Nephron (organoid): ENCODE data around the gene ADGRD1.
A peak's percentile ranks its signal among the peaks of the same experiment; 100 is the strongest.

Experiments
- H3K27ac Mint-ChIP-seq, 3 experiments: 2 replicates each; pipeline ENCODE4 v1.8.0; 2020; ENCODE audit warnings: mixed read lengths in 3 of 3, mild to moderate bottlenecking in 2 of 3, moderate library complexity in 1 of 3
- H3K27me3 Mint-ChIP-seq: 2 replicates; pipeline ENCODE4 v1.8.0; 2021; ENCODE audit warnings: low read depth, mild to moderate bottlenecking, moderate library complexity, mixed read lengths
- H3K36me3 Mint-ChIP-seq: 2 replicates; pipeline ENCODE4 v1.8.0; 2020; ENCODE audit warnings: low read depth, mixed read lengths
- H3K4me1 Mint-ChIP-seq: 2 replicates; pipeline ENCODE4 v1.8.0; 2020; ENCODE audit warnings: mixed read lengths
- H3K4me3 Mint-ChIP-seq, 3 experiments: 2 replicates each; pipeline ENCODE4 v1.8.0; 2020; ENCODE audit warnings: mild to moderate bottlenecking in 3 of 3, mixed read lengths in 3 of 3, moderate library complexity in 2 of 3
- H3K9me3 Mint-ChIP-seq: 2 replicates; pipeline ENCODE4 v1.8.0; 2020; ENCODE audit warnings: mixed read lengths
- TF ChIP-seq, protein P1 (sequence below), 3 experiments: fragments of 200-600 bp; sonication (generic); IDR thresholded peaks; one replicate each; pipeline ENCODE4 v1.5.0; 2021; ENCODE audit warnings: antibody characterized with exemption in 3 of 3; ENCODE audit not compliant: unreplicated experiment in 3 of 3

ADGRD1 gene

GRCh38 chr12:131025939-131026702 is 72.4 kb downstream of the ADGRD1 start:
- Mint-ChIP-seq H3K36me3 (no peaks in the 10 kb centered on the region), H3K4me3 (no peak overlapping the region), H3K27ac (no peak overlapping the region), H3K27me3 (peaks cover 41% of the 10 kb centered on the region), H3K9me3 (no peaks in the 10 kb centered on the region), H3K4me1 (peaks cover 12% of the 10 kb centered on the region)
- TF ChIP-seq, protein P1, sequence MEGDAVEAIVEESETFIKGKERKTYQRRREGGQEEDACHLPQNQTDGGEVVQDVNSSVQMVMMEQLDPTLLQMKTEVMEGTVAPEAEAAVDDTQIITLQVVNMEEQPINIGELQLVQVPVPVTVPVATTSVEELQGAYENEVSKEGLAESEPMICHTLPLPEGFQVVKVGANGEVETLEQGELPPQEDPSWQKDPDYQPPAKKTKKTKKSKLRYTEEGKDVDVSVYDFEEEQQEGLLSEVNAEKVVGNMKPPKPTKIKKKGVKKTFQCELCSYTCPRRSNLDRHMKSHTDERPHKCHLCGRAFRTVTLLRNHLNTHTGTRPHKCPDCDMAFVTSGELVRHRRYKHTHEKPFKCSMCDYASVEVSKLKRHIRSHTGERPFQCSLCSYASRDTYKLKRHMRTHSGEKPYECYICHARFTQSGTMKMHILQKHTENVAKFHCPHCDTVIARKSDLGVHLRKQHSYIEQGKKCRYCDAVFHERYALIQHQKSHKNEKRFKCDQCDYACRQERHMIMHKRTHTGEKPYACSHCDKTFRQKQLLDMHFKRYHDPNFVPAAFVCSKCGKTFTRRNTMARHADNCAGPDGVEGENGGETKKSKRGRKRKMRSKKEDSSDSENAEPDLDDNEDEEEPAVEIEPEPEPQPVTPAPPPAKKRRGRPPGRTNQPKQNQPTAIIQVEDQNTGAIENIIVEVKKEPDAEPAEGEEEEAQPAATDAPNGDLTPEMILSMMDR (IDR thresholded peaks at IDR 0.05; ENCODE audit: unreplicated experiment in 3 of 3) = no peak

DNA sequence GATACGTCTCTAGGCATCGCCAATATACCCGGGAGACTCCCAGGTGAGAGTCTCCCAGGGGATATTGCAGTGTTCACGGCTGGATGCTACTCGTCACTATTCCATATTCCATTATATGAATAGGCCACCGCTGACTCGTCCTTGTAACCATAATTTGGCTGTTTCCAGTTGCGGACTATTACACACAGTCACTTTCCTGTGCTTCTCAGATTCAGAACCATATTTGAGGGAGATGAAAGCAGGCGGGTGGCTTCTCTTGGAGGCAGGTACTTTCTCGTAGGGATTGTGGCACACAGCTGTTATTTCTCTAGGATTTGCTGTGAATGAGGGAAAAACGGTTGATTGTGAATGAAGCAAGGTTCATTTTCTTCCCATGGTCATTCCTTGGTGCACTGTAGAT is 73.0 kb downstream of the ADGRD1 start:
- no peak overlapping the region for H3K27ac Mint-ChIP-seq
- H3K36me3 Mint-ChIP-seq = no peaks in the 10 kb centered on the region
- H3K4me1 Mint-ChIP-seq = peaks cover 12% of the 10 kb centered on the region
- H3K27me3 Mint-ChIP-seq = peaks cover 41% of the 10 kb centered on the region
- H3K9me3 Mint-ChIP-seq = no peaks in the 10 kb centered on the region
- TF ChIP-seq, protein P1 (IDR thresholded peaks at IDR 0.05; ENCODE audit: unreplicated experiment in 3 of 3) = no peak
- H3K4me3 Mint-ChIP-seq = no peak overlapping the region

DNA sequence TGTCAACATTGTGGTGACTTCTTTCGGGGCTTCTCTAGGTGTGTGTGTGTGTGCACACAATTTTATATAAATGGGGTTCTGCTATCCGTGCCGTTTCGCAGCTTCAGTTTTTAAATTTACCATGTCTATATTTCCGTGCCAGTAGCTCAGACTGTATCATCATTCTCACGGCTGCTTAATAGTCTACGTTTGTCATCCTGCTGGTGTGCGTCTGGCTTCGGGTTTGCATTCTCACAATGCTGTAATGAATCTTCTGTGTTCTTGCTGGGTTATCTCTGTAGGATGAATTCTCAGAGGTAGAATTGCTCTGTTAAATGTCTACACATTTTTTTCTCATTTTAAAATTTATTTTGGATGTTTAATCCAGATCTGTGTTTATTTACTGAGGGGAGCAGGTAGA is 73.6 kb downstream of the ADGRD1 start:
- Mint-ChIP-seq H3K4me1 (peaks cover 10% of the 10 kb centered on the region), H3K9me3 (no peaks in the 10 kb centered on the region), H3K36me3 (no peaks in the 10 kb centered on the region), H3K27ac (peak overlapping the region in 1 of 3 experiments; percentile 38), H3K27me3 (peaks cover 43% of the 10 kb centered on the region), H3K4me3 (no peak overlapping the region)
- TF ChIP-seq, protein P1 (IDR thresholded peaks at IDR 0.05; ENCODE audit: unreplicated experiment in 3 of 3) = no peak

DNA sequence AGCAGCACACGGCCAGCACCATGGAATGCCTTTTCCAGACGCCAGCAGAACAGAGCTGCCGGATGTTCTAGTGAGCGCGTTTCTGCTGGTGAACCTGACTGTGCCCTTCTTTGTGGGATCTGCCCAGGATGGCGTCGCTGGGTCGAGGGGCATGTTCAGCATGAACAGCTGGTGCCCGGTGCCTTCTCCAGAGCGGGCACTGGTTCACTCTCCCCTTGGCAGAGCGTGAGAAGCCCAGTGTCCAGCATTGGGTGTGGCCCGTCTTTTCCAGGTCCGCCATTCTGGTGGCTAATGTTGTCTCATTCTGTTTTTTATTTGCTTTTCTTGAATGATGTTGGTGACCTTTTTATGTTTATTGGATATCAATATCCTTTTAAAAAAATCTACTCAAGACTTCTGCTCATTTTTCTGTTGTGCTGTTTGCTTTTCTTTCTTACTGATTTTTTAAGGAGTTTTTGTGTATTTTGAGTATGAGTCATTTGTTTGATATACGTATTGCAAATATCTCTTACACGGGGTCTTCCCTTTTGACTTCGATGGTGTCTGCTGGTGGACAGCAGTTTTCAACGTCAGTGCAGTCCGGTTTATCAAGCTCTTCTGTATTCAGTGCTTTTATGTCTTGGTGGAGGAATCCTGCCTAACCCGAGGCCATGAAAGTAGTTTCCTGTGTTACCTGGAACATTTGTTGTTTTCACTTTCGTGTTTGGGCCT is 74.3 kb downstream of the ADGRD1 start:
- H3K27me3 Mint-ChIP-seq = peaks cover 42% of the 10 kb centered on the region
- TF ChIP-seq, protein P1 (IDR thresholded peaks at IDR 0.05; ENCODE audit: unreplicated experiment in 3 of 3) = no peak
- H3K4me3 Mint-ChIP-seq = no peak overlapping the region
- no peaks in the 10 kb centered on the region for H3K9me3 Mint-ChIP-seq
- peaks cover 7% of the 10 kb centered on the region for H3K4me1 Mint-ChIP-seq
- H3K27ac Mint-ChIP-seq = no peak overlapping the region
- no peaks in the 10 kb centered on the region for H3K36me3 Mint-ChIP-seq

- TF ChIP-seq, protein P1 (IDR thresholded peaks at IDR 0.05; ENCODE audit: unreplicated experiment in 3 of 3) = no peak
- no peak overlapping the region for H3K27ac Mint-ChIP-seq
- H3K27me3 Mint-ChIP-seq = peaks cover 42% of the 10 kb centered on the region
- H3K4me1 Mint-ChIP-seq = peaks cover 7% of the 10 kb centered on the region
- H3K4me3 Mint-ChIP-seq = no peak overlapping the region
- no peaks in the 10 kb centered on the region for H3K36me3 Mint-ChIP-seq
- no peaks in the 10 kb centered on the region for H3K9me3 Mint-ChIP-seq
These were observed 75.1 kb downstream of the ADGRD1 start for GRCh38 chr12:131028587-131029338.
